Activated T-cell treated with anti-CD3 and anti-CD28 coated beads, Interleukin-2, amount 50 U/mL, for 72 hours (primary cell): ENCODE results near the gene HAGHL. TPM values are rescaled to one million over a fixed set of nuclear protein-coding genes. Genes with fewer than 3 reads are reported as not detected.
A peak's percentile ranks its signal among the peaks of the same experiment; 100 is the strongest.

Experiments used
- ATAC-seq, 2 donors: fragments of 150-1000 bp; cut with Tn5 transposase; replicated peaks in 1 of 2; 2 replicates each; pipeline ENCODE4 v1.10.0; 2021; ENCODE audit warnings: moderate library complexity in 2 of 2, mild to moderate bottlenecking in 1 of 2
- DNase-seq, 2 donors: peaks; one replicate each; pipeline ENCODE4 v3.0.0; 2021 to 2022; ENCODE audit warnings: mixed read lengths in 1 of 2
- H3K27ac Mint-ChIP-seq: one replicate; pipeline ENCODE4 v1.8.0; 2022; ENCODE audit warnings: mild to moderate bottlenecking, moderate library complexity, mixed read lengths
- H3K27me3 Mint-ChIP-seq: one replicate; pipeline ENCODE4 v1.8.0; 2022; ENCODE audit warnings: low read depth, mixed read lengths
- H3K36me3 Mint-ChIP-seq, 2 donors: one replicate each; pipeline ENCODE4 v1.8.0; 2022; ENCODE audit warnings: mixed read lengths in 2 of 2, mild to moderate bottlenecking in 1 of 2; ENCODE audit not compliant: insufficient read depth in 2 of 2
- H3K4me1 Mint-ChIP-seq: one replicate; pipeline ENCODE4 v1.8.0; 2022; ENCODE audit warnings: low read depth, mixed read lengths
- H3K4me3 Mint-ChIP-seq, 2 donors: one replicate each; pipeline ENCODE4 v1.8.0; 2022; ENCODE audit warnings: mild to moderate bottlenecking in 2 of 2, mixed read lengths in 2 of 2, moderate library complexity in 2 of 2
- H3K9me3 Mint-ChIP-seq, 2 donors: one replicate each; pipeline ENCODE4 v1.8.0; 2022; ENCODE audit warnings: mixed read lengths in 2 of 2
- total RNA-seq, 2 donors: library from RNA; stranded (reverse); gene quantifications; one replicate each; pipeline ENCODE4 v1.2.3, GENCODE V29; 2022

The HAGHL gene, protein sequence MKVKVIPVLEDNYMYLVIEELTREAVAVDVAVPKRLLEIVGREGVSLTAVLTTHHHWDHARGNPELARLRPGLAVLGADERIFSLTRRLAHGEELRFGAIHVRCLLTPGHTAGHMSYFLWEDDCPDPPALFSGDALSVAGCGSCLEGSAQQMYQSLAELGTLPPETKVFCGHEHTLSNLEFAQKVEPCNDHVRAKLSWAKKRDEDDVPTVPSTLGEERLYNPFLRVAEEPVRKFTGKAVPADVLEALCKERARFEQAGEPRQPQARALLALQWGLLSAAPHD
- total RNA-seq = 10 to 100 TPM; 11.4 to 17.6 TPM

- ATAC-seq = peak; percentile 29 to 41
- DNase-seq = peak; percentile 61 to 71
- Mint-ChIP-seq H3K36me3 (no peaks in the 10 kb centered on the region), H3K4me3 (peak within 1 kb of the TSS; percentile 82 to 83), H3K9me3 (no peaks in the 10 kb centered on the region), H3K27ac (no peak within 1 kb of the TSS), H3K4me1 (peaks cover 6% of the 10 kb centered on the region), H3K27me3 (no peaks in the 10 kb centered on the region)
Observed at GRCh38 chr16:726438-727290, at the start of gene HAGHL, which contains the start of gene CCDC78. Gene HAGHL (plus strand): TSS chr16:727106. CDS start chr16:727510, 404 bp downstream. Gene CCDC78 (minus strand): TSS chr16:726443. CDS start chr16:726367, 76 bp downstream.

GRCh38 chr16:677316-678190 lies 49.4 kb upstream of the HAGHL start:
- Mint-ChIP-seq H3K4me3 (no peak overlapping the region), H3K27me3 (no peaks in the 10 kb centered on the region), H3K4me1 (peaks cover 24% of the 10 kb centered on the region), H3K9me3 (no peaks in the 10 kb centered on the region), H3K27ac (no peak overlapping the region), H3K36me3 (peaks cover 0 to 4% of the 10 kb centered on the region in 2 donors)
- DNase-seq (no peak), ATAC-seq (no peak)

DNA sequence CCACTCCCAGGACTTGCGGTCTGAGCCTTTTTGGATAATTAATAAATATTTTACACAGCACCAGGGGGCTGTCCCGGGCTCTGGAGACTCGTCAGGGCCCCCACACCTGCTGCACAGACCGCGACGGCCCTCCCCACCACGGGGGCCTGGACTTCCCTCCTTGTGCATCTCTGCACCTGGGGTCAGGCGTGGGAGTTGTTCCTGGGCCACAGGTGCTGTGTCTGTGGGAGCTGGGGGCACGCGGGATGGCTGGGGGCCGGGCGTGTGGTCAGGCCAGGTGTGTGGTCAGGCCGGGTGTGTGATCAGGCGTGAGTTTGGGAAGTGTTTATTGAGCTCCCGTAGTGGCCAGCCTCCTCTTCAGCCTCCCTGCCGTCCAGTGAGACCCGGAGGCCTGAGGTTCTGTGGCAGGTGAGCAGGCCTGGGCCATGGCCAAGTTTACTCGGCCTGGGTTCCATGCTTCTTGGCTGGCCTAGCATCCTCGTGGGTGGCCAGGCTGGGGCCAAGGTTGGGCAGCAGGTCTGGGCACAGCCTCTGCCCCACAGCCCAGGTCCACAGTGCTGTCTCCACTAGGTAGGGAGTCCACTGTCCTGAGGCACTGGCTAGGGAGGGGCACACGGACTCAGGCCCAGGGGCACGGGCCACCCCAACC lies 48.6 kb upstream of the HAGHL start:
- Mint-ChIP-seq H3K27me3 (no peaks in the 10 kb centered on the region), H3K36me3 (peaks cover 0 to 5% of the 10 kb centered on the region in 2 donors), H3K9me3 (no peaks in the 10 kb centered on the region), H3K27ac (no peak overlapping the region), H3K4me1 (peaks cover 32% of the 10 kb centered on the region), H3K4me3 (peak overlapping the region in 1 of 2 donors; percentile 81)
- ATAC-seq (no peak), DNase-seq (no peak)

DNA sequence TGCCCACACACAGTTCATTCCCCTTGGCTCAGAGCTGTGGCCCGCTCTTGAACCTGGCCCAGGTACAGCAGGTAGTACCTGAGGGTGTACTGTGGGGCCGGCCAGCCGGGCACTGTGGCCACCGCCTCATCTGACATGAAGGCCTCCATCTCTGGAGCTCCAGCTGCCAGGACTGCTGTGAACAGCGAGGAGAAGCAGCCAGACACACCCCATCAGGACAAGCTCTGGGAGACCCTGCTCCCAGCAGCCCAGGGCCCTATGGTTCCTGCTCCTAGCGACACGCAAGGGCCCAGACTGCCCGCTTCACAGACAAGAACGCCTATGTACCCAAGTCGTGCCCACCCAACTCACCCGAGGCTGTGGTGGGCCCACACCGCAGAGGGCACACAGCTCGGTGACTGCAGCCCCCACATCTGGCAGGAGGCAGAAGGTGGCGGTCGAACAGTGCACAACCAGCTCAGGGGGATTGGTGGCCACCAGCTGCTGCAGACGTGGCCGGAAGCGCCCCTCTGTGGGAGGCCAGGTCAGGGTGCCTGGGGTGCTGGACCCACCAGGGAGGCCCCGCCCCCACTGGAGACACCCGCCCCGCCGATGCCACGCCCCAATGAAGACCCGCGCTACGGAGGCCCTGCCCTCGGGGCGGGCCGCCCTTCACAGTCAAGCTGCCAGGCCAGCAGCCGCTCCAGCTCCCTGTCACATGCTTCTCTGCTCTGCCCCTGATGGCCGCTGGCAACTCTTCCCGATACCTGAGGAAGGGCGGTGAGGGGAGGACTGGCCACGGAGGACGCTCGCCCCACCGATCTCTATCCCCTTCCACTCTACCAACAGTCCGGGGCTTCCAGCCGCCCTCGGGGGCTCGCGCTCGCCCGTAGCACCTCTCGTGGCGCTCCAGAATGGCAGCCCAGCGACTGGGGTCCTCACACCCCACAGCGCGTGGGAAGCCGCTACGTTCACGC lies 47.8 kb upstream of the HAGHL start:
- H3K9me3 Mint-ChIP-seq = no peaks in the 10 kb centered on the region
- peaks cover 35% of the 10 kb centered on the region for H3K4me1 Mint-ChIP-seq
- DNase-seq (peak; percentile 61 to 73), ATAC-seq (peak; percentile 16 to 30)
- H3K27ac Mint-ChIP-seq = no peak overlapping the region
- no peaks in the 10 kb centered on the region for H3K27me3 Mint-ChIP-seq
- H3K4me3 Mint-ChIP-seq = peak overlapping the region; percentile 81 to 89
- peaks cover 0 to 5% of the 10 kb centered on the region in 2 donors for H3K36me3 Mint-ChIP-seq

DNA sequence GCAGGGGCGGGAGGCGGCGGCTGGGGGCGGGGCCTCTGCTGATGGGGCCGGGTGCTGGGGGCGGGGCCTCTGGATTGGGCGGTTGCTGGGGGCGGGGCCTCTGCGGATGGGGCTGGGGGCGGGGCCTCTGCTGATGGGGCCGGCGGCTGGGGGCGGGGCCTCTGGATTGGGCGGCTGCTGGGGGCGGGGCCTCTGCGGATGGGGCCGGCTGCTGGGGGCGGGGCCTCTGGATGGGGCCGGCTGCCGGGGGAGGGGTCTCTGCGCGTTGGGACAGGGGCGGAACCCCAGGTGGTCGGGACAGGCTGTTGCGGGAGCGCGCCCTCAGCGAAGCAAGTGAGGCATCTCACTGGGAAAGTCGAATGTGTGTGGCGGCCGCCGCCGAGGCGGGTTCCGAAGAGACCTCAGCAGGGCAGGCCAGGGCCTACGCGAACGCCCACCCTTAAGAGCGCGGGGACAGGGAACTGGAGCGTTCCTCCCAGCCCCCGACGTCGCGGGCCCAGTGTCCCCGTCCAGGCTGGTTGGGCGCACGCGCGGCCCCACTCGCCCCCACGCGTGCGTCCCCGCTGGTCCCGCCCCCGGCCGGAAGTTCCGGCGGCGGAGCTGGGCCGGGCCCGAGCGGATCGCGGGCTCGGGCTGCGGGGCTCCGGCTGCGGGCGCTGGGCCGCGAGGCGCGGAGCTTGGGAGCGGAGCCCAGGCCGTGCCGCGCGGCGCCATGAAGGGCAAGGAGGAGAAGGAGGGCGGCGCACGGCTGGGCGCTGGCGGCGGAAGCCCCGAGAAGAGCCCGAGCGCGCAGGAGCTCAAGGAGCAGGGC lies 46.9 kb upstream of the HAGHL start, which contains the start of gene STUB1:
STUB1 (plus strand) TSS at position 597 of the 811 bp plus-strand sequence; CDS start at position 713, 116 bp downstream.
- Mint-ChIP-seq H3K27me3 (no peaks in the 10 kb centered on the region), H3K4me1 (peaks cover 37% of the 10 kb centered on the region), H3K27ac (peak within 1 kb of the TSS; percentile 51), H3K36me3 (peaks cover 0 to 5% of the 10 kb centered on the region in 2 donors), H3K9me3 (no peaks in the 10 kb centered on the region), H3K4me3 (peak within 1 kb of the TSS; percentile 87 to 94)
- ATAC-seq (peak; percentile 65 to 67), DNase-seq (peak; percentile 95)

- Mint-ChIP-seq H3K27ac (no peak overlapping the region), H3K4me1 (peaks cover 40% of the 10 kb centered on the region), H3K36me3 (peaks cover 0 to 5% of the 10 kb centered on the region in 2 donors), H3K4me3 (peak overlapping the region; percentile 87 to 94), H3K9me3 (no peaks in the 10 kb centered on the region), H3K27me3 (no peaks in the 10 kb centered on the region)
- ATAC-seq (peak in 1 of 2 donors; percentile 1), DNase-seq (no peak)
Observed at GRCh38 chr16:680625-680945, 46.3 kb upstream of the HAGHL start.

- Mint-ChIP-seq H3K27ac (no peak overlapping the region), H3K4me3 (peak overlapping the region; percentile 84 to 87), H3K27me3 (no peaks in the 10 kb centered on the region), H3K4me1 (peaks cover 43% of the 10 kb centered on the region), H3K36me3 (peaks cover 0 to 5% of the 10 kb centered on the region in 2 donors), H3K9me3 (no peaks in the 10 kb centered on the region)
- ATAC-seq (no peak), DNase-seq (peak in 1 of 2 donors; percentile 38)
Observed at GRCh38 chr16:680967-681745, 45.8 kb upstream of the HAGHL start.

DNA sequence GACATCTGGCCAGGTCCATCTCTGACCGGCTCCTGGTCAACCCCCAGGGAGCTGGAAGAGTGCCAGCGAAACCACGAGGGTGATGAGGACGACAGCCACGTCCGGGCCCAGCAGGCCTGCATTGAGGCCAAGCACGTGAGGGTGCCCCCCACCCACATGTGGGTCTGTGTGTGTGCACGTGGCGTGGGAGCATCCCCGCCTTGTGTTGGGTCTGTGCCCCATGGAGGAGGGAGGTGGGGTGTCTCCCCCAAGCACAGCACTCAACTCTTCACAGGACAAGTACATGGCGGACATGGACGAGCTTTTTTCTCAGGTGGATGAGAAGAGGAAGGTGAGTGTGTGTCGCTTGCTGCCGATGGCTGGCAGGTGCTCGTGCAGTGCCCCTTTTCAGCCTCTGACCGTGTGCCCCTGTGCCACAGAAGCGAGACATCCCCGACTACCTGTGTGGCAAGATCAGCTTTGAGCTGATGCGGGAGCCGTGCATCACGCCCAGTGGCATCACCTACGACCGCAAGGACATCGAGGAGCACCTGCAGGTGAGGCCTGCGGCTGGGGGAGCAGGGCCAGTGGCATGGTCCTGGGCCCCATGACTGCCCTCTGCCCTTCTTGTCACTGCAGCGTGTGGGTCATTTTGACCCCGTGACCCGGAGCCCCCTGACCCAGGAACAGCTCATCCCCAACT lies 45.0 kb upstream of the HAGHL start:
- Mint-ChIP-seq H3K27ac (no peak overlapping the region), H3K4me3 (peak overlapping the region; percentile 84 to 87), H3K9me3 (no peaks in the 10 kb centered on the region), H3K27me3 (no peaks in the 10 kb centered on the region), H3K36me3 (peaks cover 0 to 5% of the 10 kb centered on the region in 2 donors), H3K4me1 (peaks cover 47% of the 10 kb centered on the region)
- DNase-seq = no peak
- ATAC-seq = no peak

DNA sequence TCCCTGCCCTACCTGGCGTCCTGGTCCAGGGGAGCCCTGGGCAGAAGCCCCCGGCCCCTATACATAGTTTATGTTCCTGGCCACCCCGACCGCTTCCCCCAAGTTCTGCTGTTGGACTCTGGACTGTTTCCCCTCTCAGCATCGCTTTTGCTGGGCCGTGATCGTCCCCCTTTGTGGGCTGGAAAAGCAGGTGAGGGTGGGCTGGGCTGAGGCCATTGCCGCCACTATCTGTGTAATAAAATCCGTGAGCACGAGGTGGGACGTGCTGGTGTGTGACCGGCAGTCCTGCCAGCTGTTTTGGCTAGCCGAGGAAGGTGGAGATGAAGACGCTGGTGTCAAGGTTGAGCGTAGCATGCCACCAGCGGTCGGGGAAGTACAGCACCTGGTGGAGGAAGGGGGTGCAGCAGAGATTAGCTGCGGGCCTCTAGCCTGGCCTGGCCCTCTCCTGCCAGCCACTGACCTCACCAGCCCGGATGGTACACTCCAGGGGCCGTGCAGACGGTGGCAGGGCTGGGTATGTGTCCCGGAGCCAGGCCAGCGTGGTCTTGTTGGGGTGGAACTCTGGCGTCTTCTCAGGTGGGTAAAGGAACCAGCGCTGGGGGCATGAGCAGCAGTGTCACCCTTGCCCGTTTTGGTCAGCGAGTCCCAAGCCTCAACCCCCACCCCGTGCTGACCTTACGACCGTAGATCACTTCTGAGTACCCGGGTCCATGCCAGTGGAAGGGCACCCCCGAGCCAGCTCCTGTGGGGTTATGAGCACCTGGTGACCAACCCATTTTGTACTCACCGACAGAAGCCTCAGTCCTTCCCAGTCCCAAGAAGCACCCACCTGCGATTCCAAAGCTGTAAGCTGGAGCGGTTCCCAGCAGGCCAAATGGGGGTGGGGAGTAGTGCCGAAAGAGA lies 44.2 kb upstream of the HAGHL start:
- no peak for ATAC-seq
- peak overlapping the region; percentile 84 to 87 for H3K4me3 Mint-ChIP-seq
- no peaks in the 10 kb centered on the region for H3K9me3 Mint-ChIP-seq
- no peak for DNase-seq
- H3K27me3 Mint-ChIP-seq = no peaks in the 10 kb centered on the region
- no peak overlapping the region for H3K27ac Mint-ChIP-seq
- H3K36me3 Mint-ChIP-seq = peaks cover 0 to 5% of the 10 kb centered on the region in 2 donors
- peaks cover 47% of the 10 kb centered on the region for H3K4me1 Mint-ChIP-seq
